Measurements from ENCODE around the gene KCNJ16. TPM values are rescaled to one million over a fixed set of nuclear protein-coding genes. Genes with fewer than 3 reads are reported as not detected.

KCNJ16 gene
- total RNA-seq, 1 donor = not detected

DNA sequence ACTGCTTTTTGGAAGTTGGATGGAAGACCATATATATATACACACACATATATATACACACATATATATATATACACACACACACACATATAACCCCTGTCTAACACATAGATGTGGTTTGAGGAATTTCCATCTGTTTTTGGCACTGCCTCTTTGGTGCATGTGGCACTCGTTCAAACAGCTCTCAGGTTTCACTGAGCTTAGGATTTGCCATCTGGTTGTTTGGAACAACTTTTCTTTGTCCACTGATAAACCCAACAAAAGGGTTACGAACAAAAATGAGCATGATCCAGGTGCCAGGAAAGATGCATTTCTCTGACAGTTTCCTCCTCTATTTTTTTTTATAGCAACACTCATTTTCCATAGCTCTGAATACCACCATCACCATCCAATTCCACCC is 14.6 kb upstream of the KCNJ16 start:
- DNase-seq (ENCODE audit: low read depth) = peak; percentile 24
- no peak overlapping the region for H3K4me3 ChIP-seq (ENCODE audit: low read depth, low read length)
- TF ChIP-seq, protein P1, sequence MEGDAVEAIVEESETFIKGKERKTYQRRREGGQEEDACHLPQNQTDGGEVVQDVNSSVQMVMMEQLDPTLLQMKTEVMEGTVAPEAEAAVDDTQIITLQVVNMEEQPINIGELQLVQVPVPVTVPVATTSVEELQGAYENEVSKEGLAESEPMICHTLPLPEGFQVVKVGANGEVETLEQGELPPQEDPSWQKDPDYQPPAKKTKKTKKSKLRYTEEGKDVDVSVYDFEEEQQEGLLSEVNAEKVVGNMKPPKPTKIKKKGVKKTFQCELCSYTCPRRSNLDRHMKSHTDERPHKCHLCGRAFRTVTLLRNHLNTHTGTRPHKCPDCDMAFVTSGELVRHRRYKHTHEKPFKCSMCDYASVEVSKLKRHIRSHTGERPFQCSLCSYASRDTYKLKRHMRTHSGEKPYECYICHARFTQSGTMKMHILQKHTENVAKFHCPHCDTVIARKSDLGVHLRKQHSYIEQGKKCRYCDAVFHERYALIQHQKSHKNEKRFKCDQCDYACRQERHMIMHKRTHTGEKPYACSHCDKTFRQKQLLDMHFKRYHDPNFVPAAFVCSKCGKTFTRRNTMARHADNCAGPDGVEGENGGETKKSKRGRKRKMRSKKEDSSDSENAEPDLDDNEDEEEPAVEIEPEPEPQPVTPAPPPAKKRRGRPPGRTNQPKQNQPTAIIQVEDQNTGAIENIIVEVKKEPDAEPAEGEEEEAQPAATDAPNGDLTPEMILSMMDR (IDR thresholded peaks at IDR 0.05; ENCODE audit: insufficient read depth, low read depth, low read length) = no peak

DNA sequence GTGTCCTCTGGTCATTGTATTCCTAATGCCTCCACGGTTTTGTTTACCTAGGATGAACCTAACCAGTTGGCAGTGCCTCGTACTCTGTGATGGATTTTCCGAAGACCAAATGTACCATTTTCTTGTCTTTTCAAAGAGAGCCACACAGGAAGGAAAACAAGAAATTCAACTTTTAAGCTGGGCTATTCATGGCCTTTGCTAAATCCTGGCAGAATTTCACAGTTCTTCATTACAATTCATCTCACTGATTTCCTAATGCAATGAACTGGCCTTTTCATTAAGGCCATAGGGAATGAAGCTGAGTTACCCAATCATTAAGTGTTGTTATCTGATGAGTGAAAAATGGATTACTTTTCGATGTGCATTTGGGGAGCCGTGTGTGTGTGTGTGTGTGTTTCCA is 7.9 kb upstream of the KCNJ16 start:
- TF ChIP-seq, protein P1 (IDR thresholded peaks at IDR 0.05; ENCODE audit: insufficient read depth, low read depth, low read length) = no peak
- H3K4me3 ChIP-seq (ENCODE audit: low read depth, low read length) = no peak overlapping the region

DNA sequence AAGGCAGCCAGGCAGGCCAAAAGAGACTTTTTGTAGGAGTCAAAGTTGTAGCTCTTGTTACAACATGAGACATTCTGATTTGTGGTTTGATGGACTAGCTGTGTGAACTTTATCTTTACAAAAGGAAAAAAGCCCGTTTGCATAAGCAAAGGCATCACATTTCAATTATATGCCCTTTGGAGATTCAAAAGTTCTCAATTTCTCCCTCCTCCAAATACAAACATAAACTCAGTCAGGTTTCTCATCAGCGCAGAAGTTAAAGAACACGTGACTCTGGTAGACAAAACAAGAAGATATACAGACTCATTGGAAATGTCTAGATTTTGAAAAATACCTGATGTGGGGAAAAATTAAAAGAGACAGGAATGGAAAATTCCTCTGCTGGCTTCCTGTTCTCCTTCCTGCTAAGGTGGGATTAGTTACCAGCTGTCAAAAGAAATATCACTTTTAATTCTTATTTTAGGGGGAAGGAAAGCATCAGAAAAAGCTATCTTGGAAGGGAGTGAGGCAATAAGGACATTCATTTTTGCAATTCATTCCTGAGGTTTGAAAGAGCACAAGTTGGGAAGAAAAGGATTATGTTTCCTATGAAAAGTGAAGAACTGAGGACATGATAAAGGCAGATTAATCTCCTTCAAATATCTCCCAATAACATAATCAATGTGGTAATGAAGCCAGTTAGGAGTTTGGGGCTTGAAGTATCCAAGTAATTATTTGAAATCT is 4.6 kb upstream of the KCNJ16 start:
- no peak overlapping the region for H3K4me3 ChIP-seq (ENCODE audit: low read depth, low read length)
- TF ChIP-seq, protein P1 (IDR thresholded peaks at IDR 0.05; ENCODE audit: insufficient read depth, low read depth, low read length) = no peak
- peak; percentile 26 for DNase-seq (ENCODE audit: low read depth)

More for the DNA sequence above, 7.9 kb upstream of the KCNJ16 start:
- no peak for DNase-seq (ENCODE audit: low read depth)

DNA sequence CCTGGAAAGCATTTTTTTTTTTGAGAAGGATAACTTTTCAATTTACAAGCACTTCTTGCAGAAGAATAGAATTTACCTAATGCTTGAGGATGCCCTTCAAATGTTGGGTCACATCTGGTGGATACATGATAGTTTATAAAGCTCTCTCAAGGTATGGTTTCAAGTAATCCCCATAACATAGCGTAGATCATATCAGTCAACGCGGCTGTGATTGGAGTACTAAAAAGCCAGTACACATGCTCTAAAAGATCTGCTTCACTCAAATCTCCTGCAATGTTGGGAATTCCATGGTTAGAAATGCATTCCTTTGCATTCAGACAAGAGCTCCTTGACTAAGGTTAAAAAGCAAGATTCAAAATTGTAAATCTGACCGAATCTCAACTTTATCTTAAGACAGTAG is 3.9 kb upstream of the KCNJ16 start:
- DNase-seq (ENCODE audit: low read depth) = no peak
- no peak overlapping the region for H3K4me3 ChIP-seq (ENCODE audit: low read depth, low read length)
- TF ChIP-seq, protein P1 (IDR thresholded peaks at IDR 0.05; ENCODE audit: insufficient read depth, low read depth, low read length) = no peak

DNA sequence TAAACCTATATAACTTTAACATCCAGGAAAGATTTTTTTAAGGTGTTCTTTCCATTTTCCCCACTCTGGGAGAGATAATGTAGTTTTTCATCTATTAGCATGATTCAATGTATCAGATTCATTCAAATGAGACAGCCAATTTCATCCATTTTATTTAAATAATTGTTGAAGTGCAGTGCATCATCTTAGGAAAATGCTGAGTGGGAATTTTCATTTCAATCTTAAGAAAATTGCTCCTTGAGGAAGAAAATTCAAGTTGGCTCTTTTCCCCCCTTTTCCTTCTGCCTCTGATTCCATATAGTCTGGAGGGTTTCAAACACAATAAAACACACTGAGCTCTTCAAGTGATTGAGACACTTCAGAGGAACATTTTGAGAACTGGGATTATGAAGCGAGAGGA is 3.4 kb upstream of the KCNJ16 start:
- DNase-seq (ENCODE audit: low read depth) = no peak
- TF ChIP-seq, protein P1 (IDR thresholded peaks at IDR 0.05; ENCODE audit: insufficient read depth, low read depth, low read length) = no peak
- H3K4me3 ChIP-seq (ENCODE audit: low read depth, low read length) = no peak overlapping the region

DNA sequence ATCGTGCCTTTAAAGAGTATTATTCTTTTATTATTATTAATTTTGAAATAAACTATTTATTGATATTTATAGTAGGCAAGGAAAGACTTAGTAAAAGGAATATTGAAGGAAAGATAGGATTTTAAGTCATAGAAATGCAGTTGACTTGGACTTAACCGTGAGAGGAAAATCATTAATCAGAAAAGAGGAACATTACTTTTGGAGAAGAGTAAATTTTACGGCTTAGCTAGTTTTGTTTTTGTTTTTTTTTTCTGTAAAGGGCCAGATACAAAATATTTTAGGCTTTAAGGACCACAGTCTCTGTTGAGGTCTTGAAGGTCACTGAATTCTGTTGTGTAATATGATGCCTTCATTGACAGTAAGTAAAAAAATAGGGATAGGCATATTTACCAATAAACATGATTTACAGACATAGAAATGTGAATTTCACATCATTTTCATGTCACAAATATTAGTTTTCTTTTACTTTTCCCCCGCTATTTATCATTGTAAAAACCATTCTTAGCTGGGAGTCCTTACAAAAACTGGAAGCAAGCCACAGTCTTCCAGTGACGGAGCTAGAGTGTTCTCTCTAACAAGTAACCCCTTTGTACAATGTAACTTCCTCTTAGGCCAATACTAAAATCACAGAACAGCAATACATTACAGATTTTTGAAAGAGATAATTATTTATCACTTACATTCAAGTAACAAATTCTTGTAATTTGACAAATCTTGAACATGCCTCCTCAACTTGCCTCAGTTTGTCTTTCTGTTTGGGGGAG is 2.3 kb upstream of the KCNJ16 start:
- no peak for DNase-seq (ENCODE audit: low read depth)
- no peak overlapping the region for H3K4me3 ChIP-seq (ENCODE audit: low read depth, low read length)
- TF ChIP-seq, protein P1 (IDR thresholded peaks at IDR 0.05; ENCODE audit: insufficient read depth, low read depth, low read length) = no peak
